ENCODE data around the gene PSMD12.

PSMD12 gene

GRCh38 chr17:67364847-67365737, 1.3 kb downstream of the PSMD12 start:
- CTCF ChIA-PET = interaction anchor here (0.6 to 11.0 kb wide), 7 partner anchors 9 to 325 kb away, joined by 3 to 97 read pairs (median 3); no protein-coding TSS in a partner anchor

GRCh38 chr17:67362173-67362572, 4.2 kb downstream of the PSMD12 start:
- DNase-seq (ENCODE audit: low read depth, low spot score) = no peak
- CTCF ChIA-PET = interaction anchor here (0.8 to 11.0 kb wide), 2 partner anchors 12 to 23 kb away, joined by 3 to 97 read pairs; no protein-coding TSS in a partner anchor
- H3K4me3 ChIP-seq (ENCODE audit: low read depth, low read length) = no peak overlapping the region
- TF ChIP-seq CTCF (IDR thresholded peaks at IDR 0.05; ENCODE audit: insufficient read depth, low read length, missing control alignments) = no peak
- POLR2A ChIA-PET = no interaction called here

More at GRCh38 chr17:67364847-67365737, 1.3 kb downstream of the PSMD12 start:
- POLR2A ChIA-PET = no interaction called here
- no peak for DNase-seq (ENCODE audit: low read depth, low spot score)
- peak overlapping the region; percentile 97 for H3K4me3 ChIP-seq (ENCODE audit: low read depth, low read length)
- no peak for TF ChIP-seq CTCF (IDR thresholded peaks at IDR 0.05; ENCODE audit: insufficient read depth, low read length, missing control alignments)

GRCh38 chr17:67360880-67361279, 5.5 kb downstream of the PSMD12 start:
- H3K4me3 ChIP-seq (ENCODE audit: low read depth, low read length) = no peak overlapping the region
- no peak for DNase-seq (ENCODE audit: low read depth, low spot score)
- ChIA-PET CTCF (interaction anchor here (11.0 kb wide), 1 partner anchor 13 kb away, joined by 97 read pairs; no protein-coding TSS in a partner anchor), POLR2A (no interaction called here)
- TF ChIP-seq CTCF (IDR thresholded peaks at IDR 0.05; ENCODE audit: insufficient read depth, low read length, missing control alignments) = no peak

- peak; percentile 36 for TF ChIP-seq CTCF (IDR thresholded peaks at IDR 0.05; ENCODE audit: insufficient read depth, low read length, missing control alignments)
- H3K4me3 ChIP-seq (ENCODE audit: low read depth, low read length) = no peak overlapping the region
- DNase-seq (ENCODE audit: low read depth, low spot score) = no peak
- POLR2A ChIA-PET = interaction anchor here (0.6 kb wide), 1 partner anchor 148 kb away, joined by 3 read pairs; no protein-coding TSS in a partner anchor
- CTCF ChIA-PET = interaction anchor here (0.9 to 11.0 kb wide), 4 partner anchors 11 to 327 kb away, joined by 3 to 97 read pairs (median 4); no protein-coding TSS in a partner anchor
Observed at GRCh38 chr17:67359960-67360791, 6.2 kb downstream of the PSMD12 start.

GRCh38 chr17:67358612-67359011, 7.8 kb downstream of the PSMD12 start:
- CTCF ChIA-PET = interaction anchor here (0.9 to 11.0 kb wide), 3 partner anchors 9 to 18 kb away, joined by 3 to 97 read pairs (median 4); no protein-coding TSS in a partner anchor
- no peak overlapping the region for H3K4me3 ChIP-seq (ENCODE audit: low read depth, low read length)
- no peak for TF ChIP-seq CTCF (IDR thresholded peaks at IDR 0.05; ENCODE audit: insufficient read depth, low read length, missing control alignments)
- DNase-seq (ENCODE audit: low read depth, low spot score) = no peak
- POLR2A ChIA-PET = interaction anchor here (0.7 kb wide), 1 partner anchor 19 kb away, joined by 3 read pairs; no protein-coding TSS in a partner anchor
